ENCODE results near the gene FUBP1.
"Not testable (repeated sequence)": the region's sequence is repeated elsewhere in the genome, so short reads cannot be mapped to it uniquely, and the experiment has no call there.

Gene FUBP1

DNA sequence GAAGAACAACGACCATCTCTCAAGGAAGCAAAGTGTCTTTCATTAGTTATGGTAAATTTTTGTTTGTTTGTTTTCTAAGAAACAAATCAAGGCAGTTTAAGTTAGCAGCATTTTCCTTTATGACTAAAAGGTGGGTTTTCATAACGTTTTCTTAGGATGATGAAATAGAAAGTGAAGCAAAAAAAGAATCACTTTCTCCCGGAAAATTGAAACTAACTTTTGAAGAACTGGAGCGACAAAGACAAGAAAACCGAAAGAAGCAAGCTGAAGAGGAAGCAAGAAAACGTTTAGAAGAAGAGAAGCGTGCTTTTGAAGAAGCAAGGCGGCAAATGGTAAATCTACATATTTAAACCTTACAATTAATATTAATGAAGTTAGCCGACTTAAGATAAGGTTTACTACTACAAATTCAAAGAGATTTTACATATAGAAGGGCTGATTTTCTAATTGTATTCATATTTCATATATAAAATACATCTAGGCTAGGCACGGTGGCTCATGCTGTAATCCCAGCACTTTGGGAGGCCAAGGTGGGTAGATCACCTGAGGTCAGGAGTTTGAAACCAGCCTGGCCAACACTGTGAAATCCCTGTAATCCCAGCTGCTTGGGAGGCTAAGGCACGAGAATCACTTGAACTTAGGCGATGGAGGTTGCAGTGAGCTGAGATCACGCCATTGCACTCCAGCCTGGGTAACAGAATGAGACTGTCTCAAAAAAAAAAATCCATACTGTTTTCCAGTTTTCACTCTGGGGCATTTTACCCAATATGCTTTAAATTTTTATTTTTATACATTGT lies 52.1 kb downstream of the FUBP1 start:
- TF ChIP-seq, protein P1, sequence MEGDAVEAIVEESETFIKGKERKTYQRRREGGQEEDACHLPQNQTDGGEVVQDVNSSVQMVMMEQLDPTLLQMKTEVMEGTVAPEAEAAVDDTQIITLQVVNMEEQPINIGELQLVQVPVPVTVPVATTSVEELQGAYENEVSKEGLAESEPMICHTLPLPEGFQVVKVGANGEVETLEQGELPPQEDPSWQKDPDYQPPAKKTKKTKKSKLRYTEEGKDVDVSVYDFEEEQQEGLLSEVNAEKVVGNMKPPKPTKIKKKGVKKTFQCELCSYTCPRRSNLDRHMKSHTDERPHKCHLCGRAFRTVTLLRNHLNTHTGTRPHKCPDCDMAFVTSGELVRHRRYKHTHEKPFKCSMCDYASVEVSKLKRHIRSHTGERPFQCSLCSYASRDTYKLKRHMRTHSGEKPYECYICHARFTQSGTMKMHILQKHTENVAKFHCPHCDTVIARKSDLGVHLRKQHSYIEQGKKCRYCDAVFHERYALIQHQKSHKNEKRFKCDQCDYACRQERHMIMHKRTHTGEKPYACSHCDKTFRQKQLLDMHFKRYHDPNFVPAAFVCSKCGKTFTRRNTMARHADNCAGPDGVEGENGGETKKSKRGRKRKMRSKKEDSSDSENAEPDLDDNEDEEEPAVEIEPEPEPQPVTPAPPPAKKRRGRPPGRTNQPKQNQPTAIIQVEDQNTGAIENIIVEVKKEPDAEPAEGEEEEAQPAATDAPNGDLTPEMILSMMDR (IDR thresholded peaks at IDR 0.05), result no peak
- TF ChIP-seq ZFX (IDR thresholded peaks at IDR 0.05; ENCODE audit: borderline replicate concordance), result no peak
- H3K27ac ChIP-seq, result no peak overlapping the region

DNA sequence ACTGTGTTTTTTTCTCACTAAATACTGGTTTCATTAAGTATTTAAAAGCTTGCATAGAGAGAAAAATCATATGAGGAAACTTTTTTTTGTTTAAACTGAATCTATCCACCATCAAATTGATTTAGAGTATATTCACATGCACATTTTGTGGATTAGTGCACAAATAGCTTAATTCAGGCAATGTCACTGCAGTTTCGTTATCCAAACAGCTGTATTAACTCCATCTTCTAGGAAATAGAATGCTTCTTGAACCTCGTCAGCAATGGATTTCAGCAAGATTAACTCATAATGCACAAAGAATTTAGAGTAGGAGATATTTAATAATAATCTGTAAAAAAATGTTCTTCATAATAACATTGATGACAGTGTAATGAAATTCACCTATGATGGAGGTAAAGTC lies 52.9 kb downstream of the FUBP1 start:
- no peak overlapping the region for H3K27ac ChIP-seq
- TF ChIP-seq, protein P1 (IDR thresholded peaks at IDR 0.05), result no peak
- no peak for TF ChIP-seq ZFX (IDR thresholded peaks at IDR 0.05; ENCODE audit: borderline replicate concordance)

DNA sequence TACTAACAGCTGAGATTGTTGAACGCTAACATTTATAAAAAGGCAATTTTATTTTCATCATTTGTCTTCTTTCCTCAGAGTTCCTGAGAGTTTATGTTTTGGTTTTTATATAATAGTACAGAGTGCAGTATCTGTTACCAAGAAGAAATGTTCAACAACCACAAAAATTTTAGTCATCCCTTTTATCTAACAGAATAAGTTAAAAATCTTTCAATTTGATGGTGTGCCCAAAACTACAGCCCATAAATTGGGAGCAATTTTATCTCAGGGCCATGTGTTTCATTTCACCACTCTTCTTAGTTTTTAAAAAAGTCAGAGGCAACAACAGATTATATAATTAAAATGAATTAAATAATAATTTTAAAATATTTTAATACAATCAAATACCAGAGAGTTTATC lies 53.4 kb downstream of the FUBP1 start:
- TF ChIP-seq, protein P1 (IDR thresholded peaks at IDR 0.05), result no peak
- TF ChIP-seq ZFX (IDR thresholded peaks at IDR 0.05; ENCODE audit: borderline replicate concordance), result no peak
- H3K27ac ChIP-seq, result no peak overlapping the region

DNA sequence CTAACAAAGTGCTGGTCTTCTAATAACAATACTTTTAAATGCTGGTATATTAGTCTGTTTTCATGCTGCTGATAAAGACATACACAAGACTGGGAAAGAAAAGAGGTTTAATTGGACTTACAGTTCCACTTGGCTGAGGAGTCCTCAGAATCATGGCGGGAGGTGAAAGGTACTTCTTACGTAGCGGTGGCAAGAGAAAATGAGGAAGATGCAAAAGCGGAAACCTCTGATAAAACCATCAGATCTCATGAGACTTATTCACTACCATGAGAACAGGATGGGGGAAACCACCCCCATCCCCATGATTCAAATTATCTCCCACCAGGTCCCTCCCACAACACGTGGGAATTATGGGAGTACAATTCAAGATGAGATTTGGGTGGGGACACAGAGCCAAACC lies 60.0 kb downstream of the FUBP1 start:
- H3K27ac ChIP-seq, result not testable (repeated sequence)

DNA sequence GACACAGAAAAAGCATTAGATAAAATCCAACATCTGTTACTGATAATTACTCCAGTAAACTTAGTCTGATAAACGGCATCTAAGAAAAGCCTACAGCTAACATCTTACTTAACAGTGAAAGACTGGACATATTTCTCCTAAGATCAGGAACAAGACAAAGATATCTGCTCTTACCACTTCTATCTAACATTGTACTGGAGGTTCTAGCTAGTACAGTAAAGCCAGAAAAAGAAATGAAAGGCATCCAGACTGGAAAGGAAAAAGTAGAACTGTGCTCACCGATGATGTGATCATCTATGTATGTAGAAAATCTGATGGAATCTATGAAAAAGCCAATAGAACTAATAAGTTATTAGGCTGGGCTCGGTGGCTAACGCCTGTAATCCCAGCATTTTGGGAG lies 68.8 kb downstream of the FUBP1 start:
- TF ChIP-seq, protein P1 (IDR thresholded peaks at IDR 0.05), result no peak
- TF ChIP-seq ZFX (IDR thresholded peaks at IDR 0.05; ENCODE audit: borderline replicate concordance), result no peak

DNA sequence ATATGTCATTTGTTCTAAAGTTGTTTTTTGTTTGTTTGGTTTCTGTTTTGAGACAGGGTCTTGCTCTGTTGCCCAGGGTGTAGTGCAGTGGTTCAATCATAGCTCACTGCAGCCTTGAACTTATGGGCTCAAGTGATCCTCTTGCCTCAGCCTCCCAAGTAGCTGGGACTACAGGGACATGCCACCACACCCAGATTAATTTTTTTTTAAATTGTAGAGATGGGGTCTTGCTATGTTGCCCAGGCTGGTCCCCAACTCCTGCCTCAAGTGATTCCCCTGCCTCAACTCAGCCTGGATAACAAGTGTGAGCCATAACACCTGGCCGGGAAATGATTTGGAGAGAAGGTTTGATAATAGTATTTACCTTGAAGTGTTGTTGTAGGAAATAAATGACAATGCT lies 72.2 kb downstream of the FUBP1 start:
- TF ChIP-seq ZFX (IDR thresholded peaks at IDR 0.05; ENCODE audit: borderline replicate concordance), result no peak
- TF ChIP-seq, protein P1 (IDR thresholded peaks at IDR 0.05), result no peak
- H3K27ac ChIP-seq, result no peak overlapping the region

More for the DNA sequence above, 68.8 kb downstream of the FUBP1 start:
- H3K27ac ChIP-seq, result no peak overlapping the region

DNA sequence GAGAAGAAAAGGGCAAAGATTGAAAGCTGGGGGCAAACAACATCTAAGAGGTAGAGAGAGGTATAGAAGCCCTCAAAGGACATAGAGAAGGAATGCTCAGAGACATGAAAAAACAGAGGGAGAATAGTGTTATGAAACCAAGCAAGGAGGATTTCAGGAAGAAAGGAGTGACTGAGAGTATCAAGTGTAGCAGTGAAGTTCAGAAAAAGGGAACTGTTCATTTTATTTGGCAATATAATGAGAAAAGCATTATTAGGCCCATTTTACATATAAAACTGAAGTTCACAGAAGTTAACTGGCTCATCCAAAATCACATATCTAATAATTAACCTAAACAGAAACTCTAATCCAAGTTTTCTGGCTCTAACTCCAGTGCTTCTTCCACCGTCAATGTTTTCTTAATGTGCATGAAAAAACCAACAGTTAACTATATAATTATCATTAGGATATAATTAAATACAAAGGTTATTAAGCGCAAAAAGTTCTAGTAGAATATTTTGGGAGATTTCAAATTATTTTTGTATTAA lies 72.8 kb downstream of the FUBP1 start:
- H3K27ac ChIP-seq, result no peak overlapping the region
- TF ChIP-seq ZFX (IDR thresholded peaks at IDR 0.05; ENCODE audit: borderline replicate concordance), result no peak
- TF ChIP-seq, protein P1 (IDR thresholded peaks at IDR 0.05), result no peak

Measured in 22Rv1 (cell line).